Naive B cell (primary cell): ENCODE measurements around the gene SREK1. TPM values are rescaled to one million over a fixed set of nuclear protein-coding genes. Genes with fewer than 3 reads are reported as not detected.

Experiments
- ATAC-seq, 2 donors: fragments of 150-1000 bp; cut with Tn5 transposase; 2 replicates each; pipeline ENCODE4 v1.10.0; 2021; ENCODE audit warnings: low read depth in 2 of 2, mild to moderate bottlenecking in 2 of 2, moderate library complexity in 2 of 2
- DNase-seq: peaks from one replicate; pipeline ENCODE4 v3.0.0; 2022
- H3K27ac Mint-ChIP-seq, 6 donors: one replicate each; pipeline ENCODE4 v1.8.0; 2020 to 2022; ENCODE audit warnings: mild to moderate bottlenecking in 6 of 6, mixed read lengths in 6 of 6, moderate library complexity in 5 of 6, inconsistent platforms in 2 of 6
- H3K27me3 Mint-ChIP-seq, 3 donors: one replicate each; pipeline ENCODE4 v1.8.0; 2021 to 2022; ENCODE audit warnings: mixed read lengths in 3 of 3, mild to moderate bottlenecking in 1 of 3
- H3K36me3 Mint-ChIP-seq, 2 donors: one replicate each; pipeline ENCODE4 v1.8.0; 2020 to 2022; ENCODE audit warnings: mixed read lengths in 2 of 2, inconsistent platforms in 1 of 2, mild to moderate bottlenecking in 1 of 2
- H3K4me1 Mint-ChIP-seq, 3 donors: one replicate each; pipeline ENCODE4 v1.8.0; 2020 to 2022; ENCODE audit warnings: mixed read lengths in 3 of 3, inconsistent platforms in 1 of 3, mild to moderate bottlenecking in 1 of 3, moderate library complexity in 1 of 3
- H3K4me3 Mint-ChIP-seq, 8 donors: one replicate each; pipeline ENCODE4 v1.8.0; 2020 to 2022; ENCODE audit warnings: mild to moderate bottlenecking in 8 of 8, mixed read lengths in 8 of 8, moderate library complexity in 8 of 8, inconsistent platforms in 2 of 8
- H3K9me3 Mint-ChIP-seq, 7 donors: one replicate each; pipeline ENCODE4 v1.8.0; 2020 to 2022; ENCODE audit warnings: mixed read lengths in 7 of 7, mild to moderate bottlenecking in 5 of 7, inconsistent platforms in 2 of 7, moderate library complexity in 1 of 7
- polyA plus RNA-seq, 6 donors: library from polyadenylated mRNA; unstranded; fragments of 300-500 nt; fragmentation: Illumina TruSeq; gene quantifications; one replicate each; pipeline ENCODE4 v1.2.3, GENCODE V29; 2021; ENCODE audit warnings: low read depth in 6 of 6

Gene SREK1
- polyA plus RNA-seq, 6 donors from 2014 or later: 12.9 to 32.6 (median 19.0) TPM

GRCh38 chr5:66171349-66172344, 27.5 kb downstream of the SREK1 start:
- H3K27me3 Mint-ChIP-seq: no peaks in the 10 kb centered on the region
- peaks cover 24 to 28% of the 10 kb centered on the region in 2 donors for H3K36me3 Mint-ChIP-seq
- H3K4me1 Mint-ChIP-seq: peaks cover 7 to 13% (median 12%) of the 10 kb centered on the region in 3 donors
- H3K9me3 Mint-ChIP-seq: no peaks in the 10 kb centered on the region
- peak; percentile 45 for DNase-seq
- peak; percentile 80 to 84 for ATAC-seq
- peak overlapping the region; percentile 68 to 91 (median 86) for H3K27ac Mint-ChIP-seq
- H3K4me3 Mint-ChIP-seq: no peak overlapping the region

GRCh38 chr5:66174338-66174737, 30.2 kb downstream of the SREK1 start:
- DNase-seq (no peak), ATAC-seq (no peak)
- H3K27ac Mint-ChIP-seq: no peak overlapping the region
- peaks cover 7 to 13% (median 8%) of the 10 kb centered on the region in 3 donors for H3K4me1 Mint-ChIP-seq
- H3K4me3 Mint-ChIP-seq: no peak overlapping the region
- no peaks in the 10 kb centered on the region for H3K9me3 Mint-ChIP-seq
- no peaks in the 10 kb centered on the region for H3K27me3 Mint-ChIP-seq
- peaks cover 40 to 46% of the 10 kb centered on the region in 2 donors for H3K36me3 Mint-ChIP-seq

DNA sequence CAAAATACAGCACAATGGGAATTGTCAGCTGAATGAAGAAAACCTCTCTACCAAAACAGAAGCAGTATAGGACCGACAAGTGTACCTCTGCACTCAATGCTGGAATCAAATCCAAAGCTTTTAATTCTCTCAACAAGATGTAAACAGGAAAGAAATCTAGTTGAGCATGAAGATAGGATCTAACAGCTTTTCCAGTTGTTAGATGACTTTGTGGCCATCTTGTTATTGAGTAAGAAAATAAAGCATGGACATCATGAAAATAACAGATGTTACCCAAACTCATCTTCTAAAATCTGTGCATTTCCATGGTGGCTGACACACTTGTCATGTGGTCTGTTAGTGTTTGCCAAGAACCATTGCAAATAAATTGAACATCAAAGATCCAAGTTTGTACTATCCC, 34.7 kb downstream of the SREK1 start:
- H3K4me1 Mint-ChIP-seq: no peaks in the 10 kb centered on the region
- H3K9me3 Mint-ChIP-seq: no peaks in the 10 kb centered on the region
- no peaks in the 10 kb centered on the region for H3K27me3 Mint-ChIP-seq
- no peak for ATAC-seq
- peaks cover 36 to 43% of the 10 kb centered on the region in 2 donors for H3K36me3 Mint-ChIP-seq
- DNase-seq: no peak
- H3K27ac Mint-ChIP-seq: no peak overlapping the region
- no peak overlapping the region for H3K4me3 Mint-ChIP-seq

- DNase-seq: no peak
- Mint-ChIP-seq H3K9me3 (no peaks in the 10 kb centered on the region), H3K4me3 (no peak overlapping the region), H3K27ac (peak overlapping the region in 1 of 6 donors; percentile 52), H3K36me3 (peaks cover 35 to 40% of the 10 kb centered on the region in 2 donors), H3K4me1 (no peaks in the 10 kb centered on the region), H3K27me3 (no peaks in the 10 kb centered on the region)
- ATAC-seq: no peak
These were observed 35.4 kb downstream of the SREK1 start for GRCh38 chr5:66179297-66180051.

DNA sequence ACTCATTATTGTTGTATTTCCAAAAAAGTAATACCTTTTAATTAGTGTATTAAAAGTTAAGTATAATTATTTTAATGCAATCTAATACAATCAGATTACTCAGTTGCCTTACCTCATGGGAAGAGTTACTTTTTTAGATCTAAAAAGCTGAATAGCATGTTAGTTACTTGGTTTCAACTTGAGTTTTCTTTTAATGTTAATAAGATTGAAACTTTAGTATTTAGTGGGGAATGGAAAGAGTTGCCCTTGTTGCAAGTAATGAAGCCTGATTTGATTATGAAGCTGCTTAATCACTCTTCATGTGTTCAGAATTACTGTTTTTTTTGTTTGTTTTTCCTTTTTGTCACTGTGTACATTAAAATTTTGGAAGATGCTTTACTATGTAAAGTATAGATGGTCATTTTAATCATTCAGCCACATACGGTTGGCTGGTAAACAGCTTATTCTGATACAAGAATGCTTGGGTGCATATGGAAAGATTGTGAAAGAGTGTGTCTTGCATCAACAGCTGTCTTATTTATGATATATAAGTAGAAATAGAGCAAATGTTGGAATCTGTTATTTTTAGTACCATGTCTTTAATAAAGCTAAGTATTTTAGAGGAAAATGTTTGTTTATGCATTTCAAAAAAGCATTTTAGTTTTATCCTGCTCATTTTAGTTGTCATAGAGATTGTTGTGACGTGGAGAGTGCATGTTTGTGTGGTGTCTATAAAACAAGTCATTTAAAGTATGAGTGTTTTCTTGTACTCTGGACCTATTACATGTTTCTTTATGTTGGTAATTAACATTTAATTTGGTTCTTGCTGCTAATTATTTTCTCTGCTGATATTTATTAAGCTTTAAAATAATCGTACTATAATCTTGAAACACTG, 36.4 kb downstream of the SREK1 start:
- no peak for ATAC-seq
- peak overlapping the region in 1 of 6 donors; percentile 7 for H3K27ac Mint-ChIP-seq
- H3K9me3 Mint-ChIP-seq: no peaks in the 10 kb centered on the region
- peaks cover 26 to 33% of the 10 kb centered on the region in 2 donors for H3K36me3 Mint-ChIP-seq
- H3K27me3 Mint-ChIP-seq: no peaks in the 10 kb centered on the region
- no peak for DNase-seq
- no peaks in the 10 kb centered on the region for H3K4me1 Mint-ChIP-seq
- no peak overlapping the region for H3K4me3 Mint-ChIP-seq

DNA sequence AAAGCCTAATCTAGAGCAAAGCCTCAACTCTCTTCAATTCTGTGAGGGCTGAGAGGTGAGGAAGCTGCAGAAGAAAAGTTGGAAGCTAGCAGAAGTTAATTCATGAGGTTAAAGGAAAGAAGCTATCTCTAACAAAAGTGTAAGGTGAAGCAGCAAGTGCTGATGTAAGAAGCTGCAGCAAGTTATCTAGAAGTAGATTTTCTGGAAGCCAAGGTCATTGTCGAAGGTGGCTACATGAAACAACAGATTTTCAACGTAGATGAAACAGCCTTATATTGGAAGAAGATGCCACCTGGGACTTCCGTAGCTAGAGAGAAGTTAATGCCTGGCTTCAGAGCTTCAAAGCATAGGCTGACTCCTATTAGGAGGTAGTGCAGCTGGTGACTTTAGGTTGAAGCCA, 42.0 kb downstream of the SREK1 start:
- peaks cover 0 to 4% (median 0%) of the 10 kb centered on the region in 7 donors for H3K9me3 Mint-ChIP-seq
- H3K27ac Mint-ChIP-seq: no peak overlapping the region
- peaks cover 5 to 11% of the 10 kb centered on the region in 2 donors for H3K36me3 Mint-ChIP-seq
- DNase-seq: no peak
- H3K4me3 Mint-ChIP-seq: no peak overlapping the region
- H3K27me3 Mint-ChIP-seq: no peaks in the 10 kb centered on the region
- ATAC-seq: no peak
- no peaks in the 10 kb centered on the region for H3K4me1 Mint-ChIP-seq

- no peak for ATAC-seq
These were observed 49.3 kb downstream of the SREK1 start for GRCh38 chr5:66193419-66193818.

GRCh38 chr5:66197764-66198405, 53.8 kb downstream of the SREK1 start:
- H3K27me3 Mint-ChIP-seq: no peaks in the 10 kb centered on the region
- no peak overlapping the region for H3K4me3 Mint-ChIP-seq
- H3K36me3 Mint-ChIP-seq: peaks cover 11% of the 10 kb centered on the region in 2 donors
- no peaks in the 10 kb centered on the region for H3K4me1 Mint-ChIP-seq
- DNase-seq: no peak
- no peak overlapping the region for H3K27ac Mint-ChIP-seq
- peaks cover 0 to 6% (median 0%) of the 10 kb centered on the region in 7 donors for H3K9me3 Mint-ChIP-seq
- ATAC-seq: no peak

More at GRCh38 chr5:66193419-66193818, 49.3 kb downstream of the SREK1 start:
- Mint-ChIP-seq H3K4me1 (no peaks in the 10 kb centered on the region), H3K27ac (no peak overlapping the region), H3K27me3 (no peaks in the 10 kb centered on the region), H3K36me3 (peaks cover 8 to 13% of the 10 kb centered on the region in 2 donors), H3K9me3 (peaks cover 0 to 4% (median 0%) of the 10 kb centered on the region in 7 donors), H3K4me3 (no peak overlapping the region)
- DNase-seq: no peak

DNA sequence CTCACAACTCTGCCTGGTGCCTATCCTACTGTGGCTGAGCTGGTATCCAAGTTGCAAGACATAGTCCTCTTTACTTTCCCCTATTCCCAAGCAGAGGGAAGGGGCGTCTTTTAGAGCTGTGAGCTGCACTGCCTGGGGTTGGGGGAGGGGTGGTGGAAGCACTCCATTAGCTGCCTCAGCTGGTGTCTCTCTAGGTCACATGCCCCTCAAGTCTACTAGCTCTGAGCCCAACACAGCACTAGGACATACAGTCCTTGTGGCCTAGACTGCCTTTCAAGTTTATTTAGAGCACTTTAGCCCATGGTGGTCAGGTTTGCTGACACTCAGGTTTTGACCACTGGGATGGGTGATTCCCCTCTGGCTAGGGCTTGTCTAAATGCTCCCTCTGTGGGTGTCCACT, 54.7 kb downstream of the SREK1 start:
- no peak for ATAC-seq
- no peak overlapping the region for H3K27ac Mint-ChIP-seq
- H3K36me3 Mint-ChIP-seq: peaks cover 11% of the 10 kb centered on the region in 2 donors
- H3K9me3 Mint-ChIP-seq: peaks cover 0 to 6% (median 0%) of the 10 kb centered on the region in 7 donors
- H3K27me3 Mint-ChIP-seq: no peaks in the 10 kb centered on the region
- no peak overlapping the region for H3K4me3 Mint-ChIP-seq
- H3K4me1 Mint-ChIP-seq: no peaks in the 10 kb centered on the region
- no peak for DNase-seq

DNA sequence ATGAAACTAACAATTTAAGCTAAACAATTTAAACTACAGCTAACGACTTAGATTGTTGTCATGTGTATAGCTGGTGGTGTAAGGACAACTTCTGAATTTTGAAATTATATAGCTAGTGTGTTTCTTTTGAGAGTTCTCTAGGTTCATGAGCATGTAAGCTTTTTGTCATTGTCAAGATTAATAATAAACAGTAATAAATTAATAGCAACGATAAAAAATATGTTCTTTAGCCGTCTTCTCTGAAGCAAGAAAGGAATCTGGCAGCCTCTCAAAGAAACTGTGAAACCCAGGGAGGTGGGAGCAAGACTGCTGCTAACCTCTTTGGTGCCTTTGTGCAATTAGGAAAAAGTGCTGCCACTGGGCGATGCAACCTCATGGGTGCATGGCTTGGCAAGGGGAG, 59.4 kb downstream of the SREK1 start:
- no peak for DNase-seq
- no peak for ATAC-seq
- H3K4me1 Mint-ChIP-seq: no peaks in the 10 kb centered on the region
- no peak overlapping the region for H3K27ac Mint-ChIP-seq
- peaks cover 0 to 6% (median 0%) of the 10 kb centered on the region in 7 donors for H3K9me3 Mint-ChIP-seq
- H3K27me3 Mint-ChIP-seq: no peaks in the 10 kb centered on the region
- H3K36me3 Mint-ChIP-seq: peaks cover 11% of the 10 kb centered on the region in 2 donors
- H3K4me3 Mint-ChIP-seq: no peak overlapping the region

- Mint-ChIP-seq H3K27me3 (no peaks in the 10 kb centered on the region), H3K4me1 (no peaks in the 10 kb centered on the region), H3K9me3 (peaks cover 0 to 4% (median 0%) of the 10 kb centered on the region in 7 donors), H3K27ac (no peak overlapping the region), H3K36me3 (peaks cover 8 to 10% of the 10 kb centered on the region in 2 donors), H3K4me3 (no peak overlapping the region)
- ATAC-seq (no peak), DNase-seq (no peak)
These were observed 62.4 kb downstream of the SREK1 start for GRCh38 chr5:66206465-66206864.

DNA sequence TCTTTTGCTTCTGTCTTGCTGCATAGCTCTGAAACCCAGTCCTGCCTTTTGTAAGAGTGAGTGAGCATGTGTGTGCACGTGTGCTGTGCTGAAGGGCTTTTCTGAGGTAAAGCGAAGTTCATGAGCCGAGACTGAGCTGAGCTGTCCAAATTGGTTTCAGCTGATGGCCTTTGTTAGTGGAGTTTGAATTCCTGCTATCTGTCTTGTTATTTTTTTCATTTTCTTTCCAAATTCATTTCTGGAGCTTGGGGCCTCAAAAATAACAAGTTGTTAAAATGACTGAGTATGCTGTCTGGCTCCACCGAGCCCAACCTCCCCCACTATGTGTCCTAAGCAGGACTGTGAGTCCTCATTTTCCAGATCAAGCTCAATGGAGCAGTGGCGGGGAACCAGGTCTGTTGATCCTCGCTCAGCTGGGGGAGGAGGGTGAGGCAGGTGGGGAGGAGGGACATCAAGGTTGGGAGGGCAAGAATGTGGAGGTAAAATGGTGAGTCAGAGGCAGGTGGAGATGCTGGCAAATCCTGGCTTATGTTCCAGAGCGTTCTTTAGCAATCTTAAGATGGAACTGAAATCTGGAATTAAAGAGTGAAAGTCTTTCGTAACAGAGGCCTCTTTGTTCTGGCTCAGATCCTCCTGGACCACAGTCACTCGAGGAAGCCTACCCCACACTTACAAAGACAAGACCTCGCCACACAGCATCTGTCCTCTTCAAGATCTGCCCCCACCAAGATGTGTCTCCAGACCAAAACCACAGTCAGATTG, 63.9 kb downstream of the SREK1 start:
- no peaks in the 10 kb centered on the region for H3K27me3 Mint-ChIP-seq
- no peaks in the 10 kb centered on the region for H3K4me1 Mint-ChIP-seq
- H3K9me3 Mint-ChIP-seq: no peaks in the 10 kb centered on the region
- ATAC-seq (no peak), DNase-seq (no peak)
- H3K4me3 Mint-ChIP-seq: no peak overlapping the region
- peak overlapping the region in 1 of 6 donors; percentile 23 for H3K27ac Mint-ChIP-seq
- H3K36me3 Mint-ChIP-seq: no peaks in the 10 kb centered on the region
